Sciatic nerve (tissue), 2 donors: Measurements from ENCODE around the gene RPS3. TPM values are rescaled to one million over a fixed set of nuclear protein-coding genes. Genes with fewer than 3 reads are reported as not detected.
"Not testable (repeated sequence)": the region's sequence is repeated elsewhere in the genome, so short reads cannot be mapped to it uniquely, and the experiment has no call there.

ENCODE experiments used
- ATAC-seq: fragments of 200-7000 bp; cut with Tn5 transposase; one replicate; pipeline ENCODE4 v1.9.1; 2020; ENCODE audit warnings: mild to moderate bottlenecking, moderate library complexity
- DNase-seq: peaks from one replicate; pipeline ENCODE4 v3.0.0-alpha.2; 2020; ENCODE audit warnings: low spot score
- intact Hi-C: fragments of 100-400 bp; cut with DNase I; formaldehyde crosslinking; loops from one replicate; pipeline ENCODE4 v1.14.2; 2022
- total RNA-seq: library from RNA; stranded (reverse); fragmentation: NEBNext Ultra II Directional; extraction: Animal tissue kit (Norgen Biotek cat#: 25700); gene quantifications from one replicate; pipeline ENCODE4 v1.2.1, GENCODE V29; 2021
- donor health status: DM: no; HTN: no; CAD: no.
- donor health status: DM: no; HTN: no; CAD: no.

The RPS3 gene
- 1,413 TPM for total RNA-seq

- peak; percentile 98 for ATAC-seq
- intact Hi-C loops, result no loop called here
- peak; percentile 92 for DNase-seq
Observed at GRCh38 chr11:75399344-75400145, at the start of gene RPS3. Gene RPS3, plus strand, starts transcription at chr11:75399518. Its CDS starts 30 bp downstream, at chr11:75399548.

GRCh38 chr11:75349521-75350116 is 49.7 kb upstream of the RPS3 start:
- intact Hi-C loops, result no loop called here
- no peak for DNase-seq

GRCh38 chr11:75350122-75350742 is 49.1 kb upstream of the RPS3 start:
- no peak for ATAC-seq
- no peak for DNase-seq
- intact Hi-C loops, result no loop called here

More at GRCh38 chr11:75349521-75350116, 49.7 kb upstream of the RPS3 start:
- ATAC-seq, result peak; percentile 24

- intact Hi-C loops, result no loop called here
- DNase-seq (no peak), ATAC-seq (peak; percentile 18)
Observed at GRCh38 chr11:75350743-75351540, 48.4 kb upstream of the RPS3 start.

- DNase-seq (no peak), ATAC-seq (no peak)
- intact Hi-C loops, result no loop called here
Observed at GRCh38 chr11:75351541-75351790, 47.9 kb upstream of the RPS3 start, which contains the start of gene ARRB1. Gene ARRB1, minus strand, starts transcription at chr11:75351661. Its CDS starts 54 bp downstream, at chr11:75351607.

GRCh38 chr11:75351791-75352587 is 47.3 kb upstream of the RPS3 start:
- peak; percentile 79 for DNase-seq
- peak; percentile 64 for ATAC-seq
- intact Hi-C loops, result no loop called here

GRCh38 chr11:75352588-75353206 is 46.6 kb upstream of the RPS3 start:
- intact Hi-C loops, result no loop called here
- no peak for DNase-seq
- ATAC-seq, result no peak

GRCh38 chr11:75355051-75355450 is 44.3 kb upstream of the RPS3 start:
- intact Hi-C loops, result no loop called here
- DNase-seq (no peak), ATAC-seq (no peak)

GRCh38 chr11:75356613-75357012 is 42.7 kb upstream of the RPS3 start:
- DNase-seq (no peak), ATAC-seq (no peak)
- intact Hi-C loops, result no loop called here

GRCh38 chr11:75362285-75362684 is 37.0 kb upstream of the RPS3 start:
- DNase-seq, intact Hi-C loops, ATAC-seq: not testable (repeated sequence)

GRCh38 chr11:75365711-75366181 is 33.6 kb upstream of the RPS3 start:
- peak; percentile 70 for ATAC-seq
- intact Hi-C loops, result no loop called here
- no peak for DNase-seq

GRCh38 chr11:75366826-75367225 is 32.5 kb upstream of the RPS3 start:
- intact Hi-C loops, ATAC-seq, DNase-seq: not testable (repeated sequence)

GRCh38 chr11:75369560-75370255 is 29.6 kb upstream of the RPS3 start:
- ATAC-seq, result peak; percentile 66
- no peak for DNase-seq
- intact Hi-C loops, result no loop called here

GRCh38 chr11:75371949-75372876 is 27.1 kb upstream of the RPS3 start:
- ATAC-seq, result peak; percentile 62
- intact Hi-C loops, result no loop called here

GRCh38 chr11:75373201-75373600 is 26.1 kb upstream of the RPS3 start:
- intact Hi-C loops, result no loop called here

More at GRCh38 chr11:75371949-75372876, 27.1 kb upstream of the RPS3 start:
- no peak for DNase-seq

GRCh38 chr11:75374646-75375045 is 24.7 kb upstream of the RPS3 start:
- ATAC-seq (no peak), DNase-seq (no peak)
- intact Hi-C loops, result no loop called here

More at GRCh38 chr11:75373201-75373600, 26.1 kb upstream of the RPS3 start:
- DNase-seq (no peak), ATAC-seq (no peak)
